ENCODE measurements around the gene CRNKL1. TPM values are rescaled to one million over a fixed set of nuclear protein-coding genes. Genes with fewer than 3 reads are reported as not detected.
"Not testable (repeated sequence)": the region's sequence is repeated elsewhere in the genome, so short reads cannot be mapped to it uniquely, and the experiment has no call there.

Gene CRNKL1
- total RNA-seq, 1 donor from 2014 or later, result 21.3 TPM

- ChIA-PET POLR2A (interaction anchor here (0.6 to 0.9 kb wide), 2 partner anchors 10 to 315 kb away, joined by 4 to 5 read pairs; no protein-coding TSS in a partner anchor), CTCF (no interaction called here)
- ATAC-seq (ENCODE audit: low read depth) (no peak), DNase-seq (no peak)
- Mint-ChIP-seq H3K27ac (no peak overlapping the region), H3K27me3 (peaks cover 8% of the 10 kb centered on the region), H3K4me3 (no peak overlapping the region), H3K9me3 (no peaks in the 10 kb centered on the region), H3K36me3 (ENCODE audit: low read depth) (no peaks in the 10 kb centered on the region), H3K4me1 (peaks cover 10% of the 10 kb centered on the region)
- intact Hi-C loops (cut with micrococcal nuclease), result loop anchor here (10.0 kb wide), 2 partner anchors 1218 to 1428 kb away; partner anchors contain the start of gene DTD1
- no peak for TF ChIP-seq CTCF (IDR thresholded peaks at IDR 0.05)
These were observed 39.7 kb downstream of the CRNKL1 start for GRCh38 chr20:20012541-20012940.

- Mint-ChIP-seq H3K27ac (no peak overlapping the region), H3K9me3 (no peaks in the 10 kb centered on the region), H3K27me3 (peaks cover 11% of the 10 kb centered on the region), H3K4me3 (no peak overlapping the region), H3K36me3 (ENCODE audit: low read depth) (no peaks in the 10 kb centered on the region), H3K4me1 (peaks cover 1% of the 10 kb centered on the region)
- intact Hi-C loops (cut with micrococcal nuclease), result loop anchor here (10.0 kb wide), 2 partner anchors 1216 to 1426 kb away; partner anchors contain the start of gene DTD1
- ATAC-seq (ENCODE audit: low read depth), result no peak
- DNase-seq, result no peak
- no peak for TF ChIP-seq CTCF (IDR thresholded peaks at IDR 0.05)
- ChIA-PET CTCF (no interaction called here), POLR2A (no interaction called here)
These were observed 41.4 kb downstream of the CRNKL1 start for GRCh38 chr20:20010639-20011500.

GRCh38 chr20:20009784-20010253 is 42.4 kb downstream of the CRNKL1 start:
- intact Hi-C loops (cut with micrococcal nuclease), result loop anchor here (10.0 kb wide), 2 partner anchors 1215 to 1425 kb away; partner anchors contain the start of gene DTD1
- CTCF ChIA-PET, result no interaction called here
- no peaks in the 10 kb centered on the region for H3K9me3 Mint-ChIP-seq
- no peaks in the 10 kb centered on the region for H3K36me3 Mint-ChIP-seq (ENCODE audit: low read depth)
- no peak for DNase-seq
- H3K27ac Mint-ChIP-seq, result no peak overlapping the region
- no peak for ATAC-seq (ENCODE audit: low read depth)
- peaks cover 19% of the 10 kb centered on the region for H3K27me3 Mint-ChIP-seq
- no peak overlapping the region for H3K4me3 Mint-ChIP-seq
- POLR2A ChIA-PET, result no interaction called here
- TF ChIP-seq CTCF (IDR thresholded peaks at IDR 0.05), result no peak
- H3K4me1 Mint-ChIP-seq, result peaks cover 1% of the 10 kb centered on the region

- H3K36me3 Mint-ChIP-seq (ENCODE audit: low read depth), result no peaks in the 10 kb centered on the region
- ChIA-PET POLR2A (no interaction called here), CTCF (no interaction called here)
- intact Hi-C loops (cut with micrococcal nuclease), result no loop called here
- H3K4me3 Mint-ChIP-seq, result no peak overlapping the region
- peaks cover 17% of the 10 kb centered on the region for H3K4me1 Mint-ChIP-seq
- TF ChIP-seq CTCF (IDR thresholded peaks at IDR 0.05), result no peak
- H3K27ac Mint-ChIP-seq, result no peak overlapping the region
- ATAC-seq (ENCODE audit: low read depth), result no peak
- H3K9me3 Mint-ChIP-seq, result no peaks in the 10 kb centered on the region
- no peak for DNase-seq
- H3K27me3 Mint-ChIP-seq, result peaks cover 42% of the 10 kb centered on the region
These were observed 46.9 kb downstream of the CRNKL1 start for GRCh38 chr20:20005342-20005741.

GRCh38 chr20:20003955-20004322 is 48.3 kb downstream of the CRNKL1 start:
- H3K4me1 Mint-ChIP-seq, result peaks cover 17% of the 10 kb centered on the region
- POLR2A ChIA-PET; intact Hi-C loops (cut with micrococcal nuclease); CTCF ChIA-PET; H3K9me3 Mint-ChIP-seq; DNase-seq; H3K27ac Mint-ChIP-seq; ATAC-seq (ENCODE audit: low read depth); H3K36me3 Mint-ChIP-seq (ENCODE audit: low read depth): not testable (repeated sequence)
- peaks cover 37% of the 10 kb centered on the region for H3K27me3 Mint-ChIP-seq
- H3K4me3 Mint-ChIP-seq, result peak overlapping the region; percentile 67

All from activated B cell treated with CpG ODN at 0.5 μM for 24 hours (primary cell).